HG03039 (cell line): Measurements from ENCODE around the gene CTDSPL2.
"Not testable (repeated sequence)": the region's sequence is repeated elsewhere in the genome, so short reads cannot be mapped to it uniquely, and the experiment has no call there.

Experiments used
- ATAC-seq: cut with Tn5 transposase; IDR thresholded peaks from one replicate; pipeline ENCODE4 v1.9.1; 2021; ENCODE audit warnings: mild to moderate bottlenecking, moderate library complexity; ENCODE audit not compliant: unreplicated experiment

The CTDSPL2 gene

DNA sequence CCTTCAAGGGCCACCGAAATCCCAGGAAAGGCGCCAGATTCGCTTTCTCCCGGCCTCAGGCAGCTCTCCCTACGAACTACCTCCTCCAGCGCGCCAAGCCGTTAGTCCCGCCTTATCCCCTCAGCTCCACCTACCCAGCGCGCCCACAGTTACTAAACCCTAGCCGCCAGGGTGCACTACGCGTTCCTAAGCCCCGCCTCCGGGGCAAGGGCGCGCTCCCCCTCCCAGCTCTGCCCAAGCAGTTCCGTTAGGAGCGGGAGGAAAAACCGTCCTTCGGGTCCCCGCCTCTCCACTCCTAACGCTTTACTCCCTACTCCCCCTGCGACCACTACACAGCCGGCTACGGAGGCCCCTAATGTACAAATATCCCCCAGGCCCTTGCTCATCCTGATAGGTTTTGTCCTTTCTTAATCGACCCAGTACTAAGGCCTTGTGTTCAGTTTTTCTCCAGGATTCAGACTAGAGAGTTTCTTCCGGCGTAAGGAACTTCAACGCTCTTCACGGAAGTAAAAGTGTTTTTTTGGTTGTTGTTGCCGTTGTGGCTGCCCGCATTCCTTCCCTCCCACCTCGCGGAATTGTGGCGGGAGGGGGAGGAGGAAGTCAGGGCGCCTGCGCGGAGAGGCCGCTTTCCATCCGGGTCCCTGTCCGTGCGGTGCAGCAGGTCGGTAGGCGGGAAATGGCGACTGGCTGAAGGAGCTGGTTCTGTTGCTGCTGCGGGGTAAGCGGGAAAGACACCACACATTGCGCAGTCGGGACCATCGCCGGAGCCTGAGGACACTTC, at the start of gene CTDSPL2:
Gene CTDSPL2 (plus strand): TSS at position 655 of the 781 bp plus-strand sequence. CDS start 31,386 bp downstream, outside the sequence.
- peak; percentile 93 for ATAC-seq

DNA sequence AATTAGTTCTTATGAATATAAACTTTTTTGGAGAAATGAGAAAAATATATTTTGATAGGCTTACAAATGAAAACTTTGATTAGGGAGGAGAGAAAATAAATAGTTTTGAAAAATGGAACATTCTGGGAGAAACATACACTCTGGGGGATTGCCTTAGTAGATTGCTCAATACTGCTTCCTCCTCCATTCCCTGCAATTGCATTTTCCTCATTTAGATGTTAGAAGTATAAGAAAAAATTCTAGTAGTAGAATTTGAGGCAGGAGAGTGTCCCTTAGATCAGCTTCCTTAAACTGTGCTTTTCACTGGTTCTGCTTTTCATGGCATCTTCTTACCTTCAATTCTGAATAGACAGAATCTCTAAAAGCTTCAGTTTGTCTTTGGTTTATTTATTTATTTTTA, 46.2 kb upstream of the CTDSPL2 start:
- ATAC-seq, result no peak

GRCh38 chr15:44385344-44385942, 42.0 kb upstream of the CTDSPL2 start:
- no peak for ATAC-seq

DNA sequence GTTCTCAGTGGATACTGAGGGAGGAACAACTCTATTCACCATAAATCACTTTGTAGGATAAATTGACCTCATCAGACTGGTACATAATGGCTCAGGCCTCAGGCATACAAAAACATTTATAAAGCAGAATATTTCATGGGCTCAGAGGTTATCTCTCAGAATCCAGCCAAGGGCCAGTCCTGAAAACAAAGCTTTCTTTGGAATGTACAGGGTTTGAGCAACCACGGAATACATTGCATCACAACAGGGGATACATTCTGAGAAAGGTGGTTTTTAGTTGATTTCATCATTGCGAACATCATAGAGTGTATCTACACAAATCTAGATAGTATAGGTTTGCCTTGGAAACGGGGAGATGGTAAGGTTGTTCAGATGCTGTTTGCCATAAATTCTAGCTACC, 33.4 kb upstream of the CTDSPL2 start:
- no peak for ATAC-seq

DNA sequence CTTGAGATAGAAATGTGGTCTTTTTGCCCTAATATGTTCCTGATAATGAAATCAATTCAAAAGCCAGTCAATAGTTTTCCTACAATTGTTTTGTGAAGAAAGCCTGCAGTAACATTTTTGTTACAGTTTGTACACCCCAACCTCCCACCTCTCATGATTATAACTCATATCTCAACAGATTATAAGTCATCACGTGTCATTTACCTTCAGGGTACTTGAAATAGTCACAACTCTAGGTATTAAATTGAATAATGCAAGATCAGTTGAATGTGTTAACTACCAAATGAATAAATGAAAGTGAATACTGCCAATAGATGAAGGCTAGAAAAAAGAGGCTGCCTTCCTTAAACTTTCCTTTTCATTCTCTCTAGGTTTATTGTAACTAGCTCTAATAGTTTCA, 32.9 kb upstream of the CTDSPL2 start:
- ATAC-seq, result no peak

GRCh38 chr15:44397869-44398268, 29.6 kb upstream of the CTDSPL2 start:
- no peak for ATAC-seq

DNA sequence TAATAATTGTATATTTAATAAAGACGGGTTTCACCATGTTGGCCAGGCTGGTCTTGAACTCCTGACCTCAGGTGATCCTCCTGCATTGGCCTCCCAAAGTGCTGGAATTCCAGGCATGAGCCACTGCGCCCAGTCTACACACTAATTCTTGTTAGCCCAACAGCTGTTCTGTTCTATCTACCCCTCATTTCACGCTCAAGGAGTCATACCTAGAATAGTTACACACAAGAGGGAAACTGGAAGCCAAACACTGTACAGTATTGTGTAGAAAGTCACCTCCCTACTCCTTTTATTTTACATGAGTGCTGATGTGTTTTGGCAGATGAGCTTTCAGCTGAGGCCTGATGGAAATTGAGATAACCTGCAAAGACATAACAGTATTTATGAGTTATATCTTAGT, 13.4 kb upstream of the CTDSPL2 start:
- ATAC-seq, result no peak

DNA sequence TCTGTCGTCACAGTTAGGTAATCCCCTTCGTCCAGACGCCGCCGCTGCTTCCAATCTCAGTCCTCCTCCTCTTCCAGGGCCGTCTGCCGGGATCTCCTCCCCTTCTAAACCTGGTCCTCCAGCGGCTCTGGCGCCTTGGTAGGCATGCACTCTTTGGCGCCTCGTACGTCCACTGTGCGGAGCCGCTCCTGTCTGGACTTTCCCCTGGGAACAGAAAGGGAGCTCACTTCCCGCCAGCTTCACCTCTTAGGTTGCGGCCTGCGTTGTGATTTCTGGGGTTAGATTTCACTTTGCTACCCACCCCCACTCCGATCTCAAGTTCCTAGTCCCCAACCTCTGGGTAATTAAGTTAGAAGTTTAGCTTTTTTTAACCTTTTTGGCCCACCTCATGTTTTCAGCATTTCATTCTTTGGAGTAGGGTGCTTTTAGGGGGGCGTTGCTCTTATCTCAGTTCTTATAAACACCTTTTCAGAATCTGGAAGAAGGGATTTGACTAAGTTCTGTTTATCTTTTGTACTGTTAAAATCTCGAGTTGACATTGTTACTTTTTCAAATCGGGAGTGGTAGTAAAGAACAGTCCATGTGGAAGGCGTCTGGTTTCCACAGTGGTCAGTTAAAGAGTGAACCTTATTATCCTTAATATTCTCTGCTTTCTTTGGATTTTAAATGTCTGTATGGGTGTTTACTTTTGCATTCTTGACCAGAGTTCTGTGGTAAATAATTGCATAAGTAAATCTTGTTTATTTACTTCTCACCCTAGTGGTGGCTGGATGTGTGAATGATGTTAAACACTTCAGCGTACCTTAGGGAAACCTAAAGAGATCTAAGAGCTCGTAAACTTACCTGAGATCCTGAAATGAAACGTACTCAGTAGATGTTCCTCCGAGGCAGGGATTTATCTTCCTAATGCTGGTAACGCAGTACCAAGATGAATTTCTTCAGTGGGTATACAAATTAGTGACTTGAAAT, 611 bp downstream of the CTDSPL2 start:
- peak; percentile 17 for ATAC-seq

GRCh38 chr15:44435893-44436667, 8.7 kb downstream of the CTDSPL2 start:
- ATAC-seq, result no peak

DNA sequence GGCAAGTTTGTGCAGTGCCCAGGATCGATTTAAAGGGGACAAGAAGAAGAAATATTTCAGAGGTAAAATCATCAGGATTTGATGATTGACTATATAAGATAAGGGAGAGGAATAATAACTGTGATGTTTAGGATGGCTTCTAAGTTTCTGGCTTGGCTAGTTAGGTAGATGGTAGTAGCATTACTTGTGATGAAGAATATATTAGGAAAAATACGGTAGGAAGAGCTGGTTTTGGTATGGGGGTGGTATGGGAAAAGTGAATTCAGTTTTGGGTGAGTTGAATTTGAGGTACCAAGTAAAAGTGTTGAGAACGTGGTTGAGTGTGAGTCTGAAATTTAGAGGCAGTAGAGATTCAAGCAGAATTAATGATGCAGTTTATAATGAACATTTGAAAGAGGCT, 11.0 kb downstream of the CTDSPL2 start:
- ATAC-seq, result no peak

GRCh38 chr15:44441095-44441501, 13.7 kb downstream of the CTDSPL2 start:
- ATAC-seq, result no peak

GRCh38 chr15:44443515-44443914, 16.1 kb downstream of the CTDSPL2 start:
- ATAC-seq, result no peak

GRCh38 chr15:44447772-44448376, 20.4 kb downstream of the CTDSPL2 start:
- no peak for ATAC-seq

GRCh38 chr15:44450172-44450571, 22.7 kb downstream of the CTDSPL2 start:
- no peak for ATAC-seq

DNA sequence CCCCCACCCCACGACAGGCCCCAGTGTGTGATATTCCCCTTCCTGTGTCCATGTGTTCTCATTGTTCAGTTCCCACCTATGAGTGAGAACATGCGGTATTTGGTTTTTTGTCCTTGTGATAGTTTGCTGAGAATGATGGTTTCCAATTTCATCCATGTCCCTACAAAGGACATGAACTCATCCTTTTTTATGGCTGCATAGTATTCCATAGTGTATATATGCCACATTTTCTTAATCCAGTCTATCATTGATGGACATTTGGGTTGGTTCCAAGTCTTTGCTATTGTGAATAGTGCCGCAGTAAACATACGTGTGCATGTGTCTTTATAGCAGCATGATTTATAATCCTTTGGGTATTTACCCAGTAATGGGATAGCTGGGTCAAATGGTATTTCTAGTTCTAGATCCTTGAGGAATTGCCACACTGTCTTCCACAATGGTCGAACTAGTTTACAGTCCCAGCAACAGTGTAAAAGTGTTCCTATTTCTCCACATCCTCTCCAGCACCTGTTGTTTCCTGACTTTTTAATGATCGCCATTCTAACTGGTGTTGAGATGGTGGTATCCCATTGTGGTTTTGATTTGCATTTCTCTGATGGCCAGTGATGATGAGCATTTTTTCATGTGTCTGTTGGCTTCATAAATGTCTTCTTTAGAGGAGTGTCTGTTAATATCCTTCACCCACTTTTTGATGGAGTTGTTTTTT, 26.3 kb downstream of the CTDSPL2 start:
- not testable (repeated sequence) for ATAC-seq

- ATAC-seq, result no peak
Observed at GRCh38 chr15:44458429-44458828, 31.0 kb downstream of the CTDSPL2 start.

DNA sequence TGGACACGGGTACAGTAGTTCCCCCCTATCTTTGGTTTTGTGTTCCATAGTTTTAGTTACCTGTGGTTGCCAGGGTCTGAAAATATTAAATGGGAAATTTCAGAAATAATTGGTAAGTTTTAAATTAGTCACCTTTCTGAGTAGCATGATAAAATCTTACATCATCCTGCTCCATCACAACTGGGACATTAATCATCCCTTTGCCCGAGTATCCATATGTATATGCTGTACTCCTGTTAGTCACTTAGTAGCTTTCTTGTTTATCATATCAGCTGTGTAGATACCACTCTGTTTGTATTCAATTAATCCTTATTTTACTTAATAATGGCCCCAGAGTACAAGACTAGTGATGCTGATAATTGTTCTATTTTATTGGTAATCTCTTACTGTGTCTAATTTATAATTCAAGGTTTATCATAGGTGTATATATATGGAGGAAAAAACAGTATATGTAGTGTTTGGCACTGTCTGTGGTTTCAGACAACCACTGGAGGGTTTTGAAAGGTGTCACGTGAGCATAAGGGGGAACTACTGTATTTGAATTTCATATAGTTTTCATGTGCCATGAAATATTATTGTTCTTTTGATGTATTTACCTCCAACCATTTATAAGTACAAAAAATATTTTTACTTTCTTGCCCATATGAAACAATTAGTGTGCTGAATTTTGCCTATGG, 41.4 kb downstream of the CTDSPL2 start:
- ATAC-seq, result no peak

- ATAC-seq, result no peak
Observed at GRCh38 chr15:44471885-44472455, 44.5 kb downstream of the CTDSPL2 start.

DNA sequence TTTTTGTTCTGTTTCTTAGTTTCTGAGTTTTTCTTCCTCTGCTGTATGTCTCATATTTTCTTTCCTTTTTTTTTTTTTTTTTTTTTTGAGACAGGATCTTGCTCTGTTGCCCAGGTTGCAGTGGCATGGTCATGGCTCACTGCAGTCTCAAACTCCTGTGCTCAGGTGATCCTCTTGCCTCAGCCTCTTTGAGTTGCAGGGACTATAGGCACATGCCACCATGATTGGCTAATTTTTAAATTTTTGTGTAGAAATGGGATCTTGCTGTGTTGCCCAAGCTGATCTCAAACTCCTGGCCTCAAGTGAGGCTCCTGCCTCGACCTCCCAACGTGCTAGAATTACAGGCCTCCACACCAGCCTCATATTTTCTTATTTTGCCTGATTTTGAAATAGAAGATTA, 51.9 kb downstream of the CTDSPL2 start:
- no peak for ATAC-seq
